ENCODE measurements around the gene KLHDC7B.
"Not testable (repeated sequence)": the region's sequence is repeated elsewhere in the genome, so short reads cannot be mapped to it uniquely, and the experiment has no call there.

Gene KLHDC7B

GRCh38 chr22:50536226-50536625 lies 9.5 kb upstream of the KLHDC7B start:
- Histone ChIP-seq H3K4me3 (ENCODE audit: insufficient read depth, low read depth, low read length, poor library complexity, severe bottlenecking) (no peak overlapping the region), H3K27me3 (replicated peaks; ENCODE audit: control insufficient read depth, insufficient read depth, low read length, poor library complexity, severe bottlenecking) (no peaks in the 10 kb centered on the region), H3K9me3 (ENCODE audit: control insufficient read depth, low read length) (no peaks in the 10 kb centered on the region), H3K27ac (ENCODE audit: insufficient read depth, low read length, poor library complexity, severe bottlenecking) (no peak overlapping the region), H3K4me1 (ENCODE audit: control insufficient read depth, insufficient read depth, low read length, poor library complexity, severe bottlenecking) (peaks cover 28% of the 10 kb centered on the region), H3K36me3 (ENCODE audit: control insufficient read depth, insufficient read depth, low read length) (no peaks in the 10 kb centered on the region)
- no peak for DNase-seq

- DNase-seq, result no peak
- Histone ChIP-seq H3K9me3 (ENCODE audit: control insufficient read depth, low read length) (no peaks in the 10 kb centered on the region), H3K4me3 (ENCODE audit: insufficient read depth, low read depth, low read length, poor library complexity, severe bottlenecking) (no peak overlapping the region), H3K4me1 (ENCODE audit: control insufficient read depth, insufficient read depth, low read length, poor library complexity, severe bottlenecking) (peaks cover 23% of the 10 kb centered on the region), H3K27me3 (replicated peaks; ENCODE audit: control insufficient read depth, insufficient read depth, low read length, poor library complexity, severe bottlenecking) (no peaks in the 10 kb centered on the region), H3K36me3 (ENCODE audit: control insufficient read depth, insufficient read depth, low read length) (no peaks in the 10 kb centered on the region), H3K27ac (ENCODE audit: insufficient read depth, low read length, poor library complexity, severe bottlenecking) (peak overlapping the region; percentile 98)
These were observed 7.9 kb upstream of the KLHDC7B start for GRCh38 chr22:50537765-50538164.

DNA sequence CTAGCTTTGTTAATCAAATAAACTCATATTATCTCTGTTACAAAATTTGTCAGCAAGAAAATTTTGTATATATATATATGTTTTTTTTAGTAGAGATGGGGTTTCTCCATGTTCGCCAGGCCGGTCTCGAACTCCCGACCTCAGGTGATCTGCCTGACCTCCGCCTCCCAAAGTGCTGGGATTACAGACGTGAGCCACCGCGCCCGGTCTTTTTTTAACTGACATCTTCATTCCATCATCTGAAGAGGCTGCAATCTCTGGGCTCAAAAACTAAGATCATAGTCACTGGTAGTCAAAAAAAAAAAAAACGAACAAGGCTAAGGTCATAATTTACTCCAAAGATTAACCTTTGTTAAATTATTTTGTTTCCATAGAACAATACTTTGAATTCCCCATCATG lies 5.3 kb upstream of the KLHDC7B start:
- Histone ChIP-seq H3K27me3 (replicated peaks; ENCODE audit: control insufficient read depth, insufficient read depth, low read length, poor library complexity, severe bottlenecking) (no peaks in the 10 kb centered on the region), H3K9me3 (ENCODE audit: control insufficient read depth, low read length) (no peaks in the 10 kb centered on the region), H3K36me3 (ENCODE audit: control insufficient read depth, insufficient read depth, low read length) (no peaks in the 10 kb centered on the region), H3K4me3 (ENCODE audit: insufficient read depth, low read depth, low read length, poor library complexity, severe bottlenecking) (no peak overlapping the region), H3K4me1 (ENCODE audit: control insufficient read depth, insufficient read depth, low read length, poor library complexity, severe bottlenecking) (peaks cover 30% of the 10 kb centered on the region), H3K27ac (ENCODE audit: insufficient read depth, low read length, poor library complexity, severe bottlenecking) (peak overlapping the region; percentile 98)
- DNase-seq, result no peak

- H3K4me3 ChIP-seq (ENCODE audit: insufficient read depth, low read depth, low read length, poor library complexity, severe bottlenecking); H3K27ac ChIP-seq (ENCODE audit: insufficient read depth, low read length, poor library complexity, severe bottlenecking); H3K27me3 ChIP-seq (replicated peaks; ENCODE audit: control insufficient read depth, insufficient read depth, low read length, poor library complexity, severe bottlenecking); H3K36me3 ChIP-seq (ENCODE audit: control insufficient read depth, insufficient read depth, low read length); H3K9me3 ChIP-seq (ENCODE audit: control insufficient read depth, low read length); DNase-seq: not testable (repeated sequence)
- peaks cover 37% of the 10 kb centered on the region for H3K4me1 ChIP-seq (ENCODE audit: control insufficient read depth, insufficient read depth, low read length, poor library complexity, severe bottlenecking)
These were observed 4.1 kb upstream of the KLHDC7B start for GRCh38 chr22:50541667-50542026.

GRCh38 chr22:50542416-50542927 lies 3.2 kb upstream of the KLHDC7B start:
- no peaks in the 10 kb centered on the region for H3K36me3 ChIP-seq (ENCODE audit: control insufficient read depth, insufficient read depth, low read length)
- no peak overlapping the region for H3K4me3 ChIP-seq (ENCODE audit: insufficient read depth, low read depth, low read length, poor library complexity, severe bottlenecking)
- peaks cover 38% of the 10 kb centered on the region for H3K4me1 ChIP-seq (ENCODE audit: control insufficient read depth, insufficient read depth, low read length, poor library complexity, severe bottlenecking)
- DNase-seq, result no peak
- H3K9me3 ChIP-seq (ENCODE audit: control insufficient read depth, low read length), result no peaks in the 10 kb centered on the region
- H3K27ac ChIP-seq (ENCODE audit: insufficient read depth, low read length, poor library complexity, severe bottlenecking), result no peak overlapping the region
- H3K27me3 ChIP-seq (replicated peaks; ENCODE audit: control insufficient read depth, insufficient read depth, low read length, poor library complexity, severe bottlenecking), result no peaks in the 10 kb centered on the region

GRCh38 chr22:50544078-50544745 lies 1.5 kb upstream of the KLHDC7B start:
- H3K36me3 ChIP-seq (ENCODE audit: control insufficient read depth, insufficient read depth, low read length), result no peaks in the 10 kb centered on the region
- H3K9me3 ChIP-seq (ENCODE audit: control insufficient read depth, low read length), result no peaks in the 10 kb centered on the region
- peak; percentile 71 to 75 (median 73) for DNase-seq
- peak overlapping the region; percentile 56 for H3K27ac ChIP-seq (ENCODE audit: insufficient read depth, low read length, poor library complexity, severe bottlenecking)
- H3K4me3 ChIP-seq (ENCODE audit: insufficient read depth, low read depth, low read length, poor library complexity, severe bottlenecking), result peak overlapping the region; percentile 33
- no peaks in the 10 kb centered on the region for H3K27me3 ChIP-seq (replicated peaks; ENCODE audit: control insufficient read depth, insufficient read depth, low read length, poor library complexity, severe bottlenecking)
- H3K4me1 ChIP-seq (ENCODE audit: control insufficient read depth, insufficient read depth, low read length, poor library complexity, severe bottlenecking), result peaks cover 39% of the 10 kb centered on the region

- Histone ChIP-seq H3K4me1 (ENCODE audit: control insufficient read depth, insufficient read depth, low read length, poor library complexity, severe bottlenecking) (peaks cover 42% of the 10 kb centered on the region), H3K27ac (ENCODE audit: insufficient read depth, low read length, poor library complexity, severe bottlenecking) (peak overlapping the region; percentile 56), H3K4me3 (ENCODE audit: insufficient read depth, low read depth, low read length, poor library complexity, severe bottlenecking) (peak overlapping the region; percentile 33), H3K9me3 (ENCODE audit: control insufficient read depth, low read length) (no peaks in the 10 kb centered on the region), H3K36me3 (ENCODE audit: control insufficient read depth, insufficient read depth, low read length) (no peaks in the 10 kb centered on the region), H3K27me3 (replicated peaks; ENCODE audit: control insufficient read depth, insufficient read depth, low read length, poor library complexity, severe bottlenecking) (no peaks in the 10 kb centered on the region)
- DNase-seq, result no peak
These were observed 899 bp upstream of the KLHDC7B start for GRCh38 chr22:50544746-50545253.

DNA sequence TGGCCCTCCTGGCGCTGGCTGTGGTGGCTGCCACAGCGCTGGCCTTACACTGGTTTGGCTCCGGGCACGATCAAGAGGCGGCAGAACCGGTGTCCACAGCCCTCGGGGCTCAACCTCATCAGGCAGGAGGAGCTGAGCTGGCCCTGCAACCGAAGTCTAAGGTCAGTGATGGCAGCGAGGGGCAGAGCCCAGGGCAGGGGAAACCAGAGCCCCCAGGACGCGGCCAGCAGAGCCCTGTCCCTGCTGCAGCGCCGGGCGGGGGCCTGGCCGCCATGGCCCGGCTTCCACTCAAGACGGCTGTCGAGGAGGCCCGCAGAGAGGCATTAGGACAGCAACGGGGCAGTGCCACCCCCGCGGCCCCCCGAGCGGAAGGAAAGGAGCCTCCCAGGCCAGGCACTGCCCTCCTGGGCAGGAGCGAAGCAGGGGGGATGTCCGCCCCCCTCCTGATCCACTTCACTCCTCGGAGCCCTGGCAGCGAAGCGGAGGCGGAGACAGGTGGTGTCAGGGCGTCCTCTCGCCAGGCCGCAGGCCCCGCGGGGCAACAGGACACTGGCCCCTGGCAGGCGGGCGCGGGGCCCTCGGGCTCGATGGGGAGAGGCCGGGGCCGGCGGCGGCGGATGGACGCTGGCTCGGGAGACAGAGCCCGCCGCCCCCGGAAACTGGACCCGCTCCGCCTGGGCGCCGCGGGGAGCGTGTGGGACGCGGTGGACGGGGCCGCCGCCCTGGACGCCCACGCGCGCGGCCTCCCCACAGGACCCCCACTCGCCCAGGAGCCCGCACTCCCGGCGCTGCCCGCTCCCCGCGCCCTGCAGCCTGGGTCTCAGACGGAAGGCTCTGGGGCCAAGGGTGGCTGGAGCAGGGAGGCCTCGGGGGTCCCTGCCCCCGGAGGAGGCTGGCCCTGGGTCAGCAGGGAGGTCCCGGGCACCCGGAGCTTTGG lies 895 bp downstream of the KLHDC7B start:
- Histone ChIP-seq H3K9me3 (ENCODE audit: control insufficient read depth, low read length) (no peaks in the 10 kb centered on the region), H3K27ac (ENCODE audit: insufficient read depth, low read length, poor library complexity, severe bottlenecking) (no peak overlapping the region), H3K4me3 (ENCODE audit: insufficient read depth, low read depth, low read length, poor library complexity, severe bottlenecking) (no peak overlapping the region), H3K27me3 (replicated peaks; ENCODE audit: control insufficient read depth, insufficient read depth, low read length, poor library complexity, severe bottlenecking) (no peaks in the 10 kb centered on the region), H3K4me1 (ENCODE audit: control insufficient read depth, insufficient read depth, low read length, poor library complexity, severe bottlenecking) (peaks cover 39% of the 10 kb centered on the region), H3K36me3 (ENCODE audit: control insufficient read depth, insufficient read depth, low read length) (no peaks in the 10 kb centered on the region)
- no peak for DNase-seq

DNA sequence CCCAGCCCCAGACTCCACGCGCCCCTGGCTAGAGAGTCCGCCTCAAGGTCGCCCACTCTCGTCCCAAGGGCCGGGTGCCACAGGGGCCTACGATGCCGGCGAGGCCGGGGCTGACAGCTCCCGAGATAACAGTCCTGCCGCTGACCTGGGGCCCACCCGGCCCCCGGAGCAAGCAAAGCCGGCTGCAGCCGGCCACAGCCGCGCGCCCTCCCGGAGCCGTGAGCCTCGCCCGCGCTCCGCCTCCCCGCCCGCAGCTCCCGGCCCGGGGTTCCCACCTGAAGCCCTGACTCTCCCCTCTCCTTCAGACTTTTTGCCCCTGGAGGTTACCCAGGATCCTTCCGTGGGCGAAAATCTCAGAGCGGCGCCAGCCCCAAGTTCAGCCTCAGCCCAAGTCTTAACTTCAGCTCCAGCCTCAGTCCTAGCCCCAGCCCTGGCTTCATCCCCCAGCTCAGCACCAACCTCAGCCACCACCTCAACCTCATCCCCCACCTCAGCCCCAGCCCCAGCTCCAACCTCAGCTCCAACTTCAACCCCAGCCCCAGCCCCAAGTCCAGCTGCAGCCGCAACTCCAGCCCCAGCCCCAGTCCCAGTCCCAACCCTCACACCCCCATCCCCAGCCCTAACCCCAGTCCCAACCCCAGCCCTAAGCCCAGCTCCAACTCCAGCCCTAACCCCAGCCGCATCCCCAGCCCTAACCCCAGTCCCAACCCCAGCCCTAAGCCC lies 1.7 kb downstream of the KLHDC7B start:
- no peak for DNase-seq
- Histone ChIP-seq H3K4me1 (ENCODE audit: control insufficient read depth, insufficient read depth, low read length, poor library complexity, severe bottlenecking) (peaks cover 39% of the 10 kb centered on the region), H3K27ac (ENCODE audit: insufficient read depth, low read length, poor library complexity, severe bottlenecking) (peak overlapping the region; percentile 73)

More for the DNA sequence above, 1.7 kb downstream of the KLHDC7B start:
- H3K27me3 ChIP-seq (replicated peaks; ENCODE audit: control insufficient read depth, insufficient read depth, low read length, poor library complexity, severe bottlenecking), result no peaks in the 10 kb centered on the region
- H3K9me3 ChIP-seq (ENCODE audit: control insufficient read depth, low read length), result no peaks in the 10 kb centered on the region
- no peak overlapping the region for H3K4me3 ChIP-seq (ENCODE audit: insufficient read depth, low read depth, low read length, poor library complexity, severe bottlenecking)
- no peaks in the 10 kb centered on the region for H3K36me3 ChIP-seq (ENCODE audit: control insufficient read depth, insufficient read depth, low read length)
